NB4 (cell line): ENCODE data around the gene ACADS.

Experiments
- MYC ChIP-seq: IDR thresholded peaks from 2 replicates; pipeline ENCODE4 v1.6.1; 2011; ENCODE audit warnings: low read depth, low read length
- POLR2A ChIP-seq: IDR thresholded peaks from 2 replicates; pipeline ENCODE4 v1.6.1; 2011; ENCODE audit warnings: mild to moderate bottlenecking; ENCODE audit not compliant: insufficient read length; ENCODE audit errors: extremely low read depth
- TF ChIP-seq, protein P1 (sequence below): IDR thresholded peaks from one replicate; pipeline ENCODE4 v1.5.1; 2012; ENCODE audit warnings: low read depth, low read length
- TF ChIP-seq, protein P2 (sequence below): IDR thresholded peaks from 2 replicates; pipeline ENCODE4 v1.6.1; 2011; ENCODE audit warnings: low read depth, low read length

- TF ChIP-seq, protein P1, sequence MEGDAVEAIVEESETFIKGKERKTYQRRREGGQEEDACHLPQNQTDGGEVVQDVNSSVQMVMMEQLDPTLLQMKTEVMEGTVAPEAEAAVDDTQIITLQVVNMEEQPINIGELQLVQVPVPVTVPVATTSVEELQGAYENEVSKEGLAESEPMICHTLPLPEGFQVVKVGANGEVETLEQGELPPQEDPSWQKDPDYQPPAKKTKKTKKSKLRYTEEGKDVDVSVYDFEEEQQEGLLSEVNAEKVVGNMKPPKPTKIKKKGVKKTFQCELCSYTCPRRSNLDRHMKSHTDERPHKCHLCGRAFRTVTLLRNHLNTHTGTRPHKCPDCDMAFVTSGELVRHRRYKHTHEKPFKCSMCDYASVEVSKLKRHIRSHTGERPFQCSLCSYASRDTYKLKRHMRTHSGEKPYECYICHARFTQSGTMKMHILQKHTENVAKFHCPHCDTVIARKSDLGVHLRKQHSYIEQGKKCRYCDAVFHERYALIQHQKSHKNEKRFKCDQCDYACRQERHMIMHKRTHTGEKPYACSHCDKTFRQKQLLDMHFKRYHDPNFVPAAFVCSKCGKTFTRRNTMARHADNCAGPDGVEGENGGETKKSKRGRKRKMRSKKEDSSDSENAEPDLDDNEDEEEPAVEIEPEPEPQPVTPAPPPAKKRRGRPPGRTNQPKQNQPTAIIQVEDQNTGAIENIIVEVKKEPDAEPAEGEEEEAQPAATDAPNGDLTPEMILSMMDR, result no peak
- TF ChIP-seq MYC, result no peak
- TF ChIP-seq POLR2A, result no peak
- TF ChIP-seq, protein P2, sequence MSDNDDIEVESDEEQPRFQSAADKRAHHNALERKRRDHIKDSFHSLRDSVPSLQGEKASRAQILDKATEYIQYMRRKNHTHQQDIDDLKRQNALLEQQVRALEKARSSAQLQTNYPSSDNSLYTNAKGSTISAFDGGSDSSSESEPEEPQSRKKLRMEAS, result no peak
These were observed 13.0 kb upstream of the ACADS start for GRCh38 chr12:120712610-120713009.
